Stimulated activated naive CD8-positive, alpha-beta T cell treated with anti-CD3 and anti-CD28 coated beads, Interleukin-15, amount 100 ng/mL, for 72 hours (primary cell): ENCODE measurements around the gene KCNG1.
A peak's percentile ranks its signal among the peaks of the same experiment; 100 is the strongest.
"Not testable (repeated sequence)": the region's sequence is repeated elsewhere in the genome, so short reads cannot be mapped to it uniquely, and the experiment has no call there.

Experiments used
- ATAC-seq: fragments of 150-1000 bp; cut with Tn5 transposase; 2 replicates; pipeline ENCODE4 v1.10.0; 2021; ENCODE audit warnings: mild to moderate bottlenecking, moderate library complexity
- DNase-seq, 2 donors: peaks; one replicate each; pipeline ENCODE4 v3.0.0; 2021 to 2022
- H3K27ac Mint-ChIP-seq, 2 donors: one replicate each; pipeline ENCODE4 v1.8.0; 2022; ENCODE audit warnings: mild to moderate bottlenecking in 2 of 2, mixed read lengths in 2 of 2, moderate library complexity in 2 of 2
- H3K27me3 Mint-ChIP-seq: one replicate; pipeline ENCODE4 v1.8.0; 2022; ENCODE audit warnings: mixed read lengths
- H3K4me1 Mint-ChIP-seq: one replicate; pipeline ENCODE4 v1.8.0; 2022; ENCODE audit warnings: mild to moderate bottlenecking, mixed read lengths
- H3K4me3 Mint-ChIP-seq, 2 donors: one replicate each; pipeline ENCODE4 v1.8.0; 2022; ENCODE audit warnings: mild to moderate bottlenecking in 2 of 2, mixed read lengths in 2 of 2, moderate library complexity in 1 of 2
- H3K9me3 Mint-ChIP-seq, 2 donors: one replicate each; pipeline ENCODE4 v1.8.0; 2022; ENCODE audit warnings: mixed read lengths in 2 of 2

The KCNG1 gene

DNA sequence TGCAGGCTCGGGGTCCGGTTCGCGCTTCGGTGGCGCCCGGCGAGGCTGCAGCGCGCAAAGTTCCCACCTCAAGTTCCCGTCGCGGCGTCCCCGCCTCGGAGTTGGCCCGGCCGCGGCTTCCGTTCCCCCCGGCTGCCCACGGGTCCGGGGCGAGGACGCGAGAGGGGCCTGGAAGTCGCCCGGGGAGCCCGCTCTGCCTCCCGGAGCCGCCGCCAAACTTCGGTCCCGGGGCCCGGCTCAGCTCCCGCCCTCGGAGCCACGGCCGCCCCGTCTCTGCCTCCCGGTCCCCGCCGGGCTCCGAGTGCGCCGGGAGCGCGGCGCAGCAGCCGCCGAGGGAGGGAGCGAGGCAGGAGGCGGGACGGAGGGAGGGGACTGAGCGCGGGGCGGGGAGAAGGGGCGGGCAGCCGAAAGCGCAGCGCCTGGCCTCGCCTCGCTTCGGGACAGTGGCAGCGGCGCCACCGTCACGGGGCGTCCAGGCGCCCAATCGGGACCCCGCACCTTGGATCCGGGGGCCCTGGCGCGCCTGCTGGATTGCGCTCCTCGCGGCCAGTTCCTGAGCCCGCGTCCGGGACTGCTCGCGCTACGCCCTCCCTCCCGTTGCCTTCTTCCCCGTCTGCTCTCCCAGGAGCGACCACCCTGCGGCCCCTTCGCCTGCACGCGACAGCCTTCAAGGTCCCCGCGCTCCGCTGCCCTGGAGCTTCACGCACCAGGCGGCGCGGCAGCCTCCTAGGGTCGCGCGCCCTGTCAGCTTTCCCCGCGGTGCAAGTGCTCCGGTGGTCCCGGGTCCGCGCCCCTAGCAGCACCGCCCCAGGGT, at the start of gene KCNG1:
TSS of gene KCNG1 (minus strand) at position 305 of the 814 bp plus-strand sequence. CDS start 12,769 bp downstream, outside the sequence.
- ATAC-seq (peak; percentile 88), DNase-seq (peak; percentile 35 to 47)
- Mint-ChIP-seq H3K27ac (peak within 1 kb of the TSS in 1 of 2 donors; percentile 33), H3K27me3 (peaks cover 98% of the 10 kb centered on the region), H3K4me1 (peaks cover 19% of the 10 kb centered on the region), H3K9me3 (no peaks in the 10 kb centered on the region), H3K4me3 (peak within 1 kb of the TSS; percentile 72 to 74)

DNA sequence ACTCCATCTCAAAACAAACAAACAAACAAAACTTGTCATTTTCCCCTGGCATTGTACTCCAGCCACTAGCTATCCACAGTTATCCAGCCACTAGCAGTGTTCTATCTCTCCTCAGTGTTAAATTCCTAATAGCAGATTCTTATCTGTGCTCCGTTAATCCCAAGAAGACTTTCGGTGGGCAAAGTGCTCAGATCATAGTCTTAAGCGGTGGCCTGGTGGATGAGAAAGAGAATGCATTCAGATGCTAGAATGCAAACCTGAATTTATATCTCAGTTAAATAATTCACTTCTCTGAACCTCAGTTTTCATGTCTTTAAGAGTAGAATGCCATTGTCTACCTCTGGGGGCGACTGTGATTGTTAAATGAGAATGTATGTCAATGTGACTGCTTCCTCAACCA, 47.7 kb upstream of the KCNG1 start:
- peaks cover 76% of the 10 kb centered on the region for H3K27me3 Mint-ChIP-seq
- H3K9me3 Mint-ChIP-seq: peaks cover 0 to 3% of the 10 kb centered on the region in 2 donors
- no peak overlapping the region for H3K27ac Mint-ChIP-seq

GRCh38 chr20:51067792-51068191, 44.9 kb upstream of the KCNG1 start:
- no peak for ATAC-seq

More for the DNA sequence above, 47.7 kb upstream of the KCNG1 start:
- ATAC-seq (no peak), DNase-seq (no peak)
- Mint-ChIP-seq H3K4me1 (no peaks in the 10 kb centered on the region), H3K4me3 (no peak overlapping the region)

GRCh38 chr20:51065615-51066014, 42.7 kb upstream of the KCNG1 start:
- H3K27ac Mint-ChIP-seq: no peak overlapping the region
- DNase-seq (no peak), ATAC-seq (no peak)
- H3K9me3 Mint-ChIP-seq: peaks cover 13 to 22% of the 10 kb centered on the region in 2 donors
- no peak overlapping the region for H3K4me3 Mint-ChIP-seq
- peaks cover 36% of the 10 kb centered on the region for H3K4me1 Mint-ChIP-seq
- H3K27me3 Mint-ChIP-seq: peaks cover 35% of the 10 kb centered on the region

More at GRCh38 chr20:51067792-51068191, 44.9 kb upstream of the KCNG1 start:
- H3K27me3 Mint-ChIP-seq: peaks cover 57% of the 10 kb centered on the region
- H3K27ac Mint-ChIP-seq: peak overlapping the region in 1 of 2 donors; percentile 69
- H3K4me3 Mint-ChIP-seq: no peak overlapping the region
- peaks cover 0 to 15% of the 10 kb centered on the region in 2 donors for H3K9me3 Mint-ChIP-seq
- no peak for DNase-seq
- H3K4me1 Mint-ChIP-seq: peaks cover 15% of the 10 kb centered on the region

DNA sequence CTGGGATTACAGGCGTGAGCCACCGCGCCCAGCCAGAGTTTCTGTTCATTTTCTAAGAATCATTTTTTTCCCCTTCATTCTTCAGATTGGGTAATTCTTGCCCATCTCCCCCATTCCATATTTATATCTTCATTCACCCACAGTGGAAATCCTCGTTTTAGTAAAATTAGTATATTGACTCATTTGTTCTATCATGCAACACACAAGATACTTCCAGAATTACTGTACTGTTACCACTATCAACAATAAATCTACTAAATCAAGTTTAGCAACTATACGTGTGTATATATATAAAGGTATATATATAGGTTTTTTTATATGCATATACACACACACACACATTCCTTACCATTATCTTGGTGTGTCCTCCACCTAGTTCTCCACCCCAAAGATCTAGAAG, 41.2 kb upstream of the KCNG1 start:
- Mint-ChIP-seq H3K4me1 (peaks cover 51% of the 10 kb centered on the region), H3K27ac (peak overlapping the region; percentile 16 to 66), H3K27me3 (peaks cover 33% of the 10 kb centered on the region), H3K4me3 (no peak overlapping the region), H3K9me3 (peaks cover 13 to 22% of the 10 kb centered on the region in 2 donors)
- DNase-seq (no peak), ATAC-seq (no peak)

- peak; percentile 90 for ATAC-seq
- Mint-ChIP-seq H3K4me1 (peaks cover 53% of the 10 kb centered on the region), H3K27ac (peak overlapping the region; percentile 72 to 75), H3K9me3 (peaks cover 13 to 22% of the 10 kb centered on the region in 2 donors), H3K4me3 (peak overlapping the region; percentile 35 to 37), H3K27me3 (peaks cover 35% of the 10 kb centered on the region)
- peak; percentile 38 to 79 for DNase-seq
These were observed 39.2 kb upstream of the KCNG1 start for GRCh38 chr20:51062065-51062464.

DNA sequence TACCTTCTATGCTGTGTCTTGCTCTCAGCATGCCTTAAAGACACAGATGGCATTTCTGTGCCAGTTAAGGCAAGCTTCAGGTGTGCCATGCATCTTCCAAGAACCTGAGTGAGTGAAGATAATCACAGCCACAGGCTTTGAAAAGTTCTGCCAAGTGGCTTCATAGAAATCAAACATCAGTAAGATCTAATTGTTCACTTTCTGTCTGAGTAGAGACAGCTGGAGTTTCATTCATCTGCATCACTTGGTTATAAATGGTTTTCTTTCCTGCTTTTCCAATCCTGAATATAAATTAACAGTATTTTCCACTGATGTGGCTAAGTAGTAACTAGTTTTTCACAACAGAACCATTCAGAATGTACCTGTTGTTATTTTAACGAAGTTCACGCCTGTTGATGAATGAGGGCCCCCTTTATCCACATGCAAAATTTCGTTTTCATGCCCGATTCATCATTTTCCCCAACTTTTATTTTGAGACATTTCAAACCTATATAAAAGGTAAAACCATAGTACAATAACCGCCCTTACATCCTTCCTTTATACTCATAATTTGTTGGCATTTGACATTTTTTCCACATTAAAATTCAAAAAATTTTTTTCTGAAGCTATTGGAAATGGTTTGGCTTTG, 38.6 kb upstream of the KCNG1 start:
- ATAC-seq: peak; percentile 56
- peak overlapping the region; percentile 72 to 75 for H3K27ac Mint-ChIP-seq
- H3K4me1 Mint-ChIP-seq: peaks cover 53% of the 10 kb centered on the region
- peak overlapping the region; percentile 35 to 37 for H3K4me3 Mint-ChIP-seq
- peaks cover 13 to 22% of the 10 kb centered on the region in 2 donors for H3K9me3 Mint-ChIP-seq
- DNase-seq: no peak
- H3K27me3 Mint-ChIP-seq: peaks cover 35% of the 10 kb centered on the region

- Mint-ChIP-seq H3K9me3 (peaks cover 13 to 17% of the 10 kb centered on the region in 2 donors), H3K27ac (peak overlapping the region in 1 of 2 donors; percentile 91), H3K27me3 (peaks cover 33% of the 10 kb centered on the region), H3K4me1 (peaks cover 53% of the 10 kb centered on the region), H3K4me3 (peak overlapping the region in 1 of 2 donors; percentile 29)
- ATAC-seq (no peak), DNase-seq (no peak)
These were observed 37.4 kb upstream of the KCNG1 start for GRCh38 chr20:51060301-51060700.

- Mint-ChIP-seq H3K27ac (no peak overlapping the region), H3K27me3 (peaks cover 37% of the 10 kb centered on the region), H3K4me3 (no peak overlapping the region), H3K9me3 (peaks cover 13 to 17% of the 10 kb centered on the region in 2 donors), H3K4me1 (peaks cover 53% of the 10 kb centered on the region)
- DNase-seq (no peak), ATAC-seq (no peak)
These were observed 37.0 kb upstream of the KCNG1 start for GRCh38 chr20:51059862-51060261.

- H3K27me3 Mint-ChIP-seq: peaks cover 55% of the 10 kb centered on the region
- no peak overlapping the region for H3K4me3 Mint-ChIP-seq
- DNase-seq: no peak
- H3K27ac Mint-ChIP-seq: no peak overlapping the region
- ATAC-seq: no peak
- H3K4me1 Mint-ChIP-seq: peaks cover 40% of the 10 kb centered on the region
- peaks cover 7 to 16% of the 10 kb centered on the region in 2 donors for H3K9me3 Mint-ChIP-seq
These were observed 35.1 kb upstream of the KCNG1 start for GRCh38 chr20:51058017-51058416.

- Mint-ChIP-seq H3K4me1 (peaks cover 3% of the 10 kb centered on the region), H3K27me3 (peaks cover 93% of the 10 kb centered on the region), H3K9me3 (peaks cover 0 to 7% of the 10 kb centered on the region in 2 donors), H3K27ac (no peak overlapping the region), H3K4me3 (no peak overlapping the region)
- DNase-seq (no peak), ATAC-seq (no peak)
These were observed 31.3 kb upstream of the KCNG1 start for GRCh38 chr20:51054233-51054632.

DNA sequence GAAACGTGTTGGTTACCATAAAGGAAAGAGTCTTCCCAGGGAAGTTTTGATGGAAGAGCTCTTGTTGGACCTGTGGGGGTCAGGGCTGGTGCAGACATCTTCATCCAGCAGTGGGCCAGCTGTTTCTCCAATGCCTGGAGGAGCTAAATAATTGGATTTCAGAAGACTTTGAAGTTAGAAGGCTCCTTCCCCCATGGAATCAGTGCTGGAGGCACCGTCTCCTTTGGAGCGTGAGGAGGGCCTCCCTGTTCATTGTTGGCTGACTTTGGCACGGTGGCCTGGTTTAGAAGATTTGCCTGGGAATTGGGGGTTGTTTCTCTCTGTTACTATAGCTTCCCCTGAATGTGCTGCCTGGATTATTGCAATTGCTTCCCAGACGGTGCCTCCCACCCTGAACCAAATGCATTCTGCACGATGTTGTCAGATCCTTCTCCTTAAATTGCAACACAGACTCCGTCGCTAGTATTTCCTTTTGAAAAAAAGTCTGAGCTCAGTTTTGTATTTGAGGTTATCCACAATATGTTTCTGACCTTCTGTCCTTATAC, 27.7 kb upstream of the KCNG1 start:
- H3K4me1 Mint-ChIP-seq: no peaks in the 10 kb centered on the region
- no peak overlapping the region for H3K4me3 Mint-ChIP-seq
- H3K9me3 Mint-ChIP-seq: peaks cover 0 to 16% of the 10 kb centered on the region in 2 donors
- DNase-seq (no peak), ATAC-seq (no peak)
- H3K27me3 Mint-ChIP-seq: peaks cover 69% of the 10 kb centered on the region
- H3K27ac Mint-ChIP-seq: no peak overlapping the region

DNA sequence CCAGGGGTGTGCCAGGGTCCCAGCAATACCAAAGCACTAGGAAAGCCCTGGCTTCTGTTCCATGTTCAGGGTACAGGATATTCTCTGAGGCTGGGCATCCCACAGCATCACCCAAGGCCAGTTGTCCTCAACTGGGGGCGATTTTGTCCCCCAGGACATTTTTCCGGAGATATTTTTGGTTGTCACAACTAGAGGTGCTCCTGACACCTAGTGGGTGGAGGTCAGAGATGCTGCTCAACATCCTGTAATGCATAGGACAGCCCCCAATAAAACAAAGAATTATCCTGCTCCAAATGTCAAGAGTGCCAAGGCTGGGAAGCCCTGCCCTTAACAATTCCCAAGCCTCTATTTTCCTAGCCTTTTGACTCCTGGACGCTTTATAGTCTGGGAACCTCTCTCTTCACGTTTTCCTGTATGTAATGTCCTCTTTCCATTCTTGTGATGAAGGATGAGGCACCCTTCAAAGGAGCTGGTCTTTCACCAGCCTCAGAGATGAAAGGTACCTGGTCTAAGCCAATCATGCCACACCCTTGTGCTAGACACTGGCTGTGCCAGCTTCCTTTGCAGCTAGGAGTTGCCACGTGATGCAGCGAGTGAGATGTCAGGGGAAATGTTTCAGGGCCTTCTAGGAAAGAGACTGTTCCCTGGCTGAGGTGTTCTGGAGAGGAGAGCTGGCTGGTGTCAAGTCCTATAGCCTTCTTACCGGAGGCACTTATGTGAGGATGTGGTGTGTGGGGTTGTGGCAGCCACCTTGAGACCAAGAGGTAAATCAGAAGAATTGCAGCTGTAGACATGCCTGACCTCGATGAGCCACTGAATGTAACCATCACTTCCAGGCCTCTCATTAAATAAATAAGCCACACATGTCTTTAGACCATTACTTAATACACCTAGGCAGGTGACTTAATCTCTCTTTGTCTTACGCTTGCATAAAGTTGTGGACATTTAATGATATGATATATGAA, 23.4 kb upstream of the KCNG1 start:
- H3K27me3 Mint-ChIP-seq: peaks cover 26% of the 10 kb centered on the region
- H3K4me3 Mint-ChIP-seq: no peak overlapping the region
- peaks cover 0 to 9% of the 10 kb centered on the region in 2 donors for H3K9me3 Mint-ChIP-seq
- ATAC-seq: no peak
- H3K27ac Mint-ChIP-seq: peak overlapping the region in 1 of 2 donors; percentile 58
- DNase-seq: no peak
- H3K4me1 Mint-ChIP-seq: no peaks in the 10 kb centered on the region

DNA sequence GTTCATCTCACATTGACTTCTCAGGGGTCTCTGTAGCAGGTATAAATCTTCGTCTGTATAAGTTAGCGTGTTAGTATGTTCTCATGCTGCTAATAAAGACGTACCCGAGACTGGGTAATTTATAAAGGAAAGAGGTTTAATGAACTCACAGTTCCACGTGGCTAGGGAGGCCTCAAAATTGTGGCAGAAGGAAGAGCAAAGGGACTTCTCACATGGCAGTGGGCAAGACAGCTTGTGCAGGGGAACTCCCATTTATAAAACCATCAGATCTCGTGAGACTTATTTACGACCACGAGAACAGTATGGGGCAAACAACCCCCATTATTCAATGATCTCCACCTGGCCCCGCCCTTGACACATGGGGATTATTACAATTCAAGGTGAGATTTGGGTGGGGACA, 22.6 kb upstream of the KCNG1 start:
- H3K27ac Mint-ChIP-seq, H3K9me3 Mint-ChIP-seq, H3K4me3 Mint-ChIP-seq, H3K4me1 Mint-ChIP-seq, ATAC-seq, DNase-seq: not testable (repeated sequence)
- H3K27me3 Mint-ChIP-seq: peaks cover 18% of the 10 kb centered on the region

- Mint-ChIP-seq H3K27ac (peak overlapping the region in 1 of 2 donors; percentile 71), H3K27me3 (peaks cover 11% of the 10 kb centered on the region)
- no peak for ATAC-seq
These were observed 21.9 kb upstream of the KCNG1 start for GRCh38 chr20:51044796-51045195.

More at GRCh38 chr20:51044796-51045195, 21.9 kb upstream of the KCNG1 start:
- DNase-seq: no peak
- Mint-ChIP-seq H3K4me1 (no peaks in the 10 kb centered on the region), H3K4me3 (no peak overlapping the region), H3K9me3 (peaks cover 0 to 9% of the 10 kb centered on the region in 2 donors)
